ENCODE measurements around the gene IL17RA. TPM values are rescaled to one million over a fixed set of nuclear protein-coding genes. Genes with fewer than 3 reads are reported as not detected.

IL17RA gene
- total and polyA plus RNA-seq, 4 donors = 9.0 to 45.1 (median 22.6) TPM

DNA sequence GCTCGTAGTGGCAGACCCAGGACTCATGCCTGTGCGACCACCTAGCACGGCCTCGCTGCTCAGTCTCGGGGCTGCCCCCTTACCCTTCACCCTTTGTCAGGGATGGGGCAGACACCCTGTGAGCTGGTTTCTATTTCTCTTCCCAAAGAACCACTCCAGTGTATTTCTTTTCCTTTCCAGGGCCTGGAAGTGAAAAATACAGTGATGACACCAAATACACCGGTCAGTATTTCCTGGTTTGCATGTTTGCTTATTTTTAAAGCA, 22.7 kb downstream of the IL17RA start:
- H3K9ac ChIP-seq (ENCODE audit: insufficient read depth in 1 of 2, low read length in 2 of 2) = no peak overlapping the region
- H3K27ac ChIP-seq (ENCODE audit: low read depth in 1 of 2, low read length in 1 of 2) = no peak overlapping the region
- peaks cover 2 to 59% (median 7%) of the 10 kb centered on the region in 4 donors for H3K36me3 ChIP-seq (ENCODE audit: control insufficient read depth in 4 of 4, insufficient read depth in 4 of 4, low read length in 4 of 4)
- no peak for ATAC-seq (ENCODE audit: insufficient read depth, low FRiP score)
- 56 to 80% methylated on average over 6 of the region's 6 CpGs for WGBS, 2 donors
- H3K27me3 ChIP-seq (ENCODE audit: control insufficient read depth in 3 of 3, insufficient read depth in 3 of 3, low read length in 2 of 3) = no peaks in the 10 kb centered on the region
- H3K9me3 ChIP-seq (ENCODE audit: control insufficient read depth in 4 of 4, insufficient read depth in 3 of 4, low read length in 3 of 4) = no peaks in the 10 kb centered on the region
- no peak for DNase-seq
- H3K4me3 ChIP-seq = no peak overlapping the region
- H3K4me1 ChIP-seq (ENCODE audit: control insufficient read depth in 5 of 5, insufficient read depth in 5 of 5, low read length in 5 of 5) = peaks cover 0 to 9% (median 0%) of the 10 kb centered on the region in 5 donors
- TF ChIP-seq, protein P1, sequence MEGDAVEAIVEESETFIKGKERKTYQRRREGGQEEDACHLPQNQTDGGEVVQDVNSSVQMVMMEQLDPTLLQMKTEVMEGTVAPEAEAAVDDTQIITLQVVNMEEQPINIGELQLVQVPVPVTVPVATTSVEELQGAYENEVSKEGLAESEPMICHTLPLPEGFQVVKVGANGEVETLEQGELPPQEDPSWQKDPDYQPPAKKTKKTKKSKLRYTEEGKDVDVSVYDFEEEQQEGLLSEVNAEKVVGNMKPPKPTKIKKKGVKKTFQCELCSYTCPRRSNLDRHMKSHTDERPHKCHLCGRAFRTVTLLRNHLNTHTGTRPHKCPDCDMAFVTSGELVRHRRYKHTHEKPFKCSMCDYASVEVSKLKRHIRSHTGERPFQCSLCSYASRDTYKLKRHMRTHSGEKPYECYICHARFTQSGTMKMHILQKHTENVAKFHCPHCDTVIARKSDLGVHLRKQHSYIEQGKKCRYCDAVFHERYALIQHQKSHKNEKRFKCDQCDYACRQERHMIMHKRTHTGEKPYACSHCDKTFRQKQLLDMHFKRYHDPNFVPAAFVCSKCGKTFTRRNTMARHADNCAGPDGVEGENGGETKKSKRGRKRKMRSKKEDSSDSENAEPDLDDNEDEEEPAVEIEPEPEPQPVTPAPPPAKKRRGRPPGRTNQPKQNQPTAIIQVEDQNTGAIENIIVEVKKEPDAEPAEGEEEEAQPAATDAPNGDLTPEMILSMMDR (IDR thresholded peaks at IDR 0.05; ENCODE audit: control extremely low read depth, extremely low read depth) = no peak

DNA sequence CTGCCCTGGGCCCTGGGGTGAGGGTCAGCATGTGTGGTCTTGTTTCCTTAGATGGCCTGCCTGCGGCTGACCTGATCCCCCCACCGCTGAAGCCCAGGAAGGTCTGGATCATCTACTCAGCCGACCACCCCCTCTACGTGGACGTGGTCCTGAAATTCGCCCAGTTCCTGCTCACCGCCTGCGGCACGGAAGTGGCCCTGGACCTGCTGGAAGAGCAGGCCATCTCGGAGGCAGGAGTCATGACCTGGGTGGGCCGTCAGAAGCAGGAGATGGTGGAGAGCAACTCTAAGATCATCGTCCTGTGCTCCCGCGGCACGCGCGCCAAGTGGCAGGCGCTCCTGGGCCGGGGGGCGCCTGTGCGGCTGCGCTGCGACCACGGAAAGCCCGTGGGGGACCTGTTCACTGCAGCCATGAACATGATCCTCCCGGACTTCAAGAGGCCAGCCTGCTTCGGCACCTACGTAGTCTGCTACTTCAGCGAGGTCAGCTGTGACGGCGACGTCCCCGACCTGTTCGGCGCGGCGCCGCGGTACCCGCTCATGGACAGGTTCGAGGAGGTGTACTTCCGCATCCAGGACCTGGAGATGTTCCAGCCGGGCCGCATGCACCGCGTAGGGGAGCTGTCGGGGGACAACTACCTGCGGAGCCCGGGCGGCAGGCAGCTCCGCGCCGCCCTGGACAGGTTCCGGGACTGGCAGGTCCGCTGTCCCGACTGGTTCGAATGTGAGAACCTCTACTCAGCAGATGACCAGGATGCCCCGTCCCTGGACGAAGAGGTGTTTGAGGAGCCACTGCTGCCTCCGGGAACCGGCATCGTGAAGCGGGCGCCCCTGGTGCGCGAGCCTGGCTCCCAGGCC, 23.7 kb downstream of the IL17RA start:
- ATAC-seq (ENCODE audit: insufficient read depth, low FRiP score) (no peak), DNase-seq (no peak)
- WGBS, 2 donors = 96 to 97% methylated on average over 66 of the region's 66 CpGs
- Histone ChIP-seq H3K36me3 (ENCODE audit: control insufficient read depth in 4 of 4, insufficient read depth in 4 of 4, low read length in 4 of 4) (peaks cover 0 to 52% (median 3%) of the 10 kb centered on the region in 4 donors), H3K27me3 (ENCODE audit: control insufficient read depth in 3 of 3, insufficient read depth in 3 of 3, low read length in 2 of 3) (no peaks in the 10 kb centered on the region), H3K9ac (ENCODE audit: insufficient read depth in 1 of 2, low read length in 2 of 2) (no peak overlapping the region), H3K9me3 (ENCODE audit: control insufficient read depth in 4 of 4, insufficient read depth in 3 of 4, low read length in 3 of 4) (no peaks in the 10 kb centered on the region), H3K4me3 (no peak overlapping the region), H3K4me1 (ENCODE audit: control insufficient read depth in 5 of 5, insufficient read depth in 5 of 5, low read length in 5 of 5) (peaks cover 0 to 9% (median 0%) of the 10 kb centered on the region in 5 donors), H3K27ac (ENCODE audit: low read depth in 1 of 2, low read length in 1 of 2) (no peak overlapping the region)
- TF ChIP-seq, protein P1 (IDR thresholded peaks at IDR 0.05; ENCODE audit: control extremely low read depth, extremely low read depth) = no peak

DNA sequence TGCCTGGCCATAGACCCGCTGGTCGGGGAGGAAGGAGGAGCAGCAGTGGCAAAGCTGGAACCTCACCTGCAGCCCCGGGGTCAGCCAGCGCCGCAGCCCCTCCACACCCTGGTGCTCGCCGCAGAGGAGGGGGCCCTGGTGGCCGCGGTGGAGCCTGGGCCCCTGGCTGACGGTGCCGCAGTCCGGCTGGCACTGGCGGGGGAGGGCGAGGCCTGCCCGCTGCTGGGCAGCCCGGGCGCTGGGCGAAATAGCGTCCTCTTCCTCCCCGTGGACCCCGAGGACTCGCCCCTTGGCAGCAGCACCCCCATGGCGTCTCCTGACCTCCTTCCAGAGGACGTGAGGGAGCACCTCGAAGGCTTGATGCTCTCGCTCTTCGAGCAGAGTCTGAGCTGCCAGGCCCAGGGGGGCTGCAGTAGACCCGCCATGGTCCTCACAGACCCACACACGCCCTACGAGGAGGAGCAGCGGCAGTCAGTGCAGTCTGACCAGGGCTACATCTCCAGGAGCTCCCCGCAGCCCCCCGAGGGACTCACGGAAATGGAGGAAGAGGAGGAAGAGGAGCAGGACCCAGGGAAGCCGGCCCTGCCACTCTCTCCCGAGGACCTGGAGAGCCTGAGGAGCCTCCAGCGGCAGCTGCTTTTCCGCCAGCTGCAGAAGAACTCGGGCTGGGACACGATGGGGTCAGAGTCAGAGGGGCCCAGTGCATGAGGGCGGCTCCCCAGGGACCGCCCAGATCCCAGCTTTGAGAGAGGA, 24.5 kb downstream of the IL17RA start:
- Histone ChIP-seq H3K9ac (ENCODE audit: insufficient read depth in 1 of 2, low read length in 2 of 2) (no peak overlapping the region), H3K36me3 (ENCODE audit: control insufficient read depth in 4 of 4, insufficient read depth in 4 of 4, low read length in 4 of 4) (peaks cover 0 to 50% (median 3%) of the 10 kb centered on the region in 4 donors), H3K4me3 (no peak overlapping the region), H3K4me1 (ENCODE audit: control insufficient read depth in 5 of 5, insufficient read depth in 5 of 5, low read length in 5 of 5) (peaks cover 0 to 7% (median 0%) of the 10 kb centered on the region in 5 donors), H3K27ac (ENCODE audit: low read depth in 1 of 2, low read length in 1 of 2) (no peak overlapping the region), H3K9me3 (ENCODE audit: control insufficient read depth in 4 of 4, insufficient read depth in 3 of 4, low read length in 3 of 4) (no peaks in the 10 kb centered on the region), H3K27me3 (ENCODE audit: control insufficient read depth in 3 of 3, insufficient read depth in 3 of 3, low read length in 2 of 3) (no peaks in the 10 kb centered on the region)
- ATAC-seq (ENCODE audit: insufficient read depth, low FRiP score) (no peak), DNase-seq (no peak)
- TF ChIP-seq, protein P1 (IDR thresholded peaks at IDR 0.05; ENCODE audit: control extremely low read depth, extremely low read depth) = no peak
- 92 to 95% methylated on average over 40 to 42 of the region's 42 CpGs for WGBS, 2 donors

All from lung (tissue), 12 donors.